HG02943 (cell line): ENCODE measurements around the gene NOL4L.
"Not testable (repeated sequence)": the region's sequence is repeated elsewhere in the genome, so short reads cannot be mapped to it uniquely, and the experiment has no call there.

Source experiments
- ATAC-seq: cut with Tn5 transposase; IDR thresholded peaks from one replicate; pipeline ENCODE4 v1.9.1; 2021; ENCODE audit warnings: mild to moderate bottlenecking, low read depth, moderate library complexity; ENCODE audit not compliant: unreplicated experiment

Gene NOL4L

DNA sequence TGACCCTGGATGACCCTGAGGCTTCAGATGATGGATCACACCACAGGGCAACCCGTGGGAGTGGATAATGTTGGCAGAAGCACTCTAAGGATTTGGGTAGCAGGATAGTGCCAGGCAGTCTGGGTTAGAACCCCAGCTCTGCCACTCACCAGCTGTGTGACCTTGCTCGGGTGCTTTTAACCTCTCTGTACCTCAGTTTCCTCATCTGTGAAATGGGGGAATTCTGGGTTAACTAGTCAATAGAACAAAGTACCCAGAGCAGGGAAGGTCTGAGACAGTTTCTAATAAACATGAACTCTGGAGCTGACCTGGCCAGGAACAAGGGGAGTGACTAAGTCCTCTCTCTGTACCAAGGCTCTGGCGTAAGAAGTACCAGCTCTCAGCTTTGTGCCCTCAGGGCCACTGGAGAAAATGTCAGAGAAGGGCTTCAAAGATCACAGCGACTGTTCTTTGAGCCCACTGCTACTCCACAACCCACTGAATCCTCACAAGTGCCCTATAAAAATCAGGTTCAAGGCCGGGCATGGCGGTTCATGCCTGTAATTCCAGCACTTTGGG, 14.7 kb upstream of the NOL4L start:
- no peak for ATAC-seq

GRCh38 chr20:32598606-32599005, 13.5 kb upstream of the NOL4L start:
- no peak for ATAC-seq

GRCh38 chr20:32597714-32598113, 12.6 kb upstream of the NOL4L start:
- no peak for ATAC-seq

GRCh38 chr20:32596681-32597252, 11.6 kb upstream of the NOL4L start:
- ATAC-seq: no peak

- no peak for ATAC-seq
Measured at GRCh38 chr20:32595143-32595542, 10.0 kb upstream of the NOL4L start.

GRCh38 chr20:32594669-32595068, 9.5 kb upstream of the NOL4L start:
- not testable (repeated sequence) for ATAC-seq

GRCh38 chr20:32594204-32594603, 9.1 kb upstream of the NOL4L start:
- no peak for ATAC-seq

DNA sequence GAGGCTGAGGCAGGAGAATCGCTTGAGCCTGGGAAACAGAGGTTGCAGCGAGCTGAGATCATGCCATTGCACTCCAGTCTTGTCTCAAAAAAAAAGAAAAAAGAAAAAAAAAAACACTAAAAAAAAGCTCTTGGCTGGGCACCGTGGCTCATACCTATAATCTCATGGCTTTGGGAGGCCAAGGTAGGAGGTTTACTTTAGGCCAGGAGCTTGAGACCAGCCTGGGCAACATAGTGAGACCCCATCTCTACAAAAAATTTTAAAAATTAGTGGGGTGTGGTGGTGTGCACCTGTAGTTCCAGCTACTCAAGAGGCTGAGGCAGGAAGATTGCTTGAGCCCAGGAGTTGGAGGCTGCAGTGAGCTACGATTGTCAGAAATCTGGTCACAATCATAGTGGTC, 7.5 kb upstream of the NOL4L start:
- ATAC-seq: not testable (repeated sequence)

- no peak for ATAC-seq
Measured at GRCh38 chr20:32592022-32592421, 6.9 kb upstream of the NOL4L start.

- no peak for ATAC-seq
Measured at GRCh38 chr20:32589769-32590168, 4.6 kb upstream of the NOL4L start.

DNA sequence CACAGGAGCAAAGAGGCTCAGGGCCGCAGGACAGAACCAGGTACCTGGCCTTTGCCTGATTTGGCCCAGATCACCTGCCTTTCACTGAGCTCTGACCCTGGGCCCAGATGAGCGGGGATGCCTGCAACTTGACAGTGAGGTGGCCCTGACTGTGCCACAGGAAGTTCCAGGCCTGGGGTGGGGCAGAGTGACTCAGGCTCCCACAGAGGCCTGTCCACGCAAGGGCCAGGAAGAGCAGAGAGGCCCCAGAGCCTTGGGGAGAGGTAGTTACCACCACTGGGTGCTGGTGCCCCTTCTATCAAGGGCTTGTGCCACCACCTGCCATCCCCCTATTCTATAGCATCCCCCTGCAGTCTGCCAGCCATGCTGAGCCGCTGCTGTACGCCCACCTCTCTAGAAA, 4.1 kb upstream of the NOL4L start:
- ATAC-seq: no peak

DNA sequence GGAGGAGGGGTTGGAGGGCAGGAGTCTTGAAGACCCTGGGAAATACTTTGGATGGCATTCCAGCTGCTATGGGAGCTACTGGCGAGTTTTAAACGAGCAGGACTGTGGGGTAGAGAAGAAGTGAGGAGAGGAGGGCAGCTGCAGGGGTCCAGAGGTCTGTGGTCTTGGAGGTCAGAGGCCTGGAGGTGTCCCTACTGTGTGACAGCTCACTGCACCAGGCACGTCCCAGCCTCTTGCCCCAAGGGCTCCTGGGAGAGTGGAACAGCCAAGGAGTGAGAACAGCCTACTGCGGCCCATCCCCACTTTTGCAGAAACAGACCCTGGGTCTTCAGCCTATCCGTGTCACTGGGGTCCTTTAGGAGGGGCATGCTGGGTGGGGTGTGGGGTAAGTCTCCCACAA, 2.9 kb upstream of the NOL4L start:
- no peak for ATAC-seq

GRCh38 chr20:32586291-32586690, 1.2 kb upstream of the NOL4L start:
- no peak for ATAC-seq

DNA sequence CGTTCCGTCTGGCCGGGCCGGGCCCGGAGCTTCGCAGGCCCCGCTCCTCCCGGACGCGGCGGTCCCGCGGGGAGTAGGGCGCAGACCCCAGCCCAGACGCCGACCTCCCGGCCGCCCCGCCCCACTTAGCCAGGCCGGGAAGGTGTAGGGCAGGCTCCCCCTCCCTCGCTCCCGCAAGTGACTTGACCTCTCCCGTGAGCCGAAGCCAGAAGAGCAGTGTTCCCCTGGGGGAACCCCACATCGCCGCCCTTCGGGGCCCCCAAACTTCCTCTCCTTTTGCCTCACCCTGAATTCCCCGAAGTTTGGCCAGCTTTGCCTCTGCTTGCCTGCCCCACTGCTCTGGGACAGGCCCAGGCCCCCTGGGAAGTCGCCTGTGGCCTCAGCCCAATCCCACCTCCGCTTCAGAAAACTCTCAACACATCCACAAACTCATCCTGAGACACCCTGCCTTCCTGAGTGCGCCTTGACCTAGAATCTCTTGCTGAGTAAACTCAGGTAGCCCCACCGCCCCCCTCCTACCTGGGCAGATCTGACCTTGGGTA, 524 bp upstream of the NOL4L start:
- no peak for ATAC-seq

DNA sequence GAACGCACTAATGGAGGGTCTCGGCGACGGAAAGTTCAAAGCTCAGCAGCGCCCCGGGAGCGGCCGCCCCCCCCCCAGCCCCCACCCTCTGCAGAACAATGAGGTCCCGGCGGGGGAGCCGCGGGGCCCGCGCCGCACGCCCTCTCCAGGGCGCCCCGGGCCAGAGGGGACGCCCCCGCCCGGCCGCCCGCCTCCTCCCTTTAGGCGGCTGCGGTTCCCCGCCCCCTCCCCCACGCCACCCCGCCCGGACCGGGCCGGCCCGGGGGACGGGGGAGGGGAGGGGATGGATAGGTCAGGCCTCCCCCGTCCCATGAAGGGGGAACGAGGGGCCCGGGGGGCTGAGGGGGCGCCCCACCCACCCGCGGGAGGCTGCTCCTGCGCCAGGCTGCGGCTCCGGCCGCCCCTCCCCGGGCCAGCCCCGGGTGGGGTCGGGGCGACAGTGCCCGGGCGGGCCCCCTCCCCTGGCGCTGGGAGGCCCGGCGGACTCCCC, 1.5 kb downstream of the NOL4L start:
- no peak for ATAC-seq

- ATAC-seq: no peak
Measured at GRCh38 chr20:32582659-32583580, 2.2 kb downstream of the NOL4L start.

GRCh38 chr20:32581839-32582658, 3.1 kb downstream of the NOL4L start:
- ATAC-seq: no peak

DNA sequence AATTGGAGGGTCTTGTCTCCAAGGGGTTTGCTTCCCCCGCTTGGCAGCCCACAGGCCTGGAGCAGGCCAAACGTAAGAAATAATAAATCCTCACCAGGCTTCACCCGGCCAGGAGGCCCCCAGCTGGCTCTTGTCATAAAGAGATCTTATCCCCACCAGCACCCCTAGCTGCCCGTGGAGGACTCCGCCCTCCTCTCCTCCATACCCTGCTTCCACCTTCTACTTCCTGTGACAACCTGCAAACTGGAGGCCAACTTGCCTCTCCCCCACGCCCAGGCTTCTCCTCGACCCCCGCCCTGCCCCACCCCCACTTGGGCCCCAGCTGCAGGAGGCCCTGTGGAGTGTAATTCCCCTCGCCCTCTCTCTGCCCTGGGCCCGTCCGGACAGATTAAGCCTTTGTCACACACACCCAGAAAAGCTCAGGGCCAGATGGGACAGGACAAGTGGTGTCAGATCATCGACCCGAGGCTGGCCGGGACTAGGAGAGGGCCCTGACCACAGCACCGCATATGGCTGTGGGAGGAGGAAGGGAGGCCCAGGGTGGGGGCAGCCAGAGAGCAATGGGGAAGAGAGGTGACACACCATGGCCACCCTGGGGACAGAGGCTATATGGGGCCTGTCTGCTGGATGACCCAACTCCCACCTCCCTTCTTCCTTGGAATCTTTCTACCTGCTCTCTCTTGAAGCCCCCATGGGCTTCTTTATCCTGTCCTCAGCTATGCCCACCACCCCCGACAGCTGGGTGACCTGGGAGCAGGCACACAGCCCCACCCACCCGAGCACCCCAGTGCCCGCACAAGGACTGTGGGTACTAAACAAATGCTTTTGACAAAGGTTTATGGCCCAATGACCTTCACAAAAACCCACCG, 3.9 kb downstream of the NOL4L start:
- ATAC-seq: no peak

GRCh38 chr20:32580219-32580969, 4.7 kb downstream of the NOL4L start:
- no peak for ATAC-seq
